Activated CD8-positive, alpha-beta memory T cell treated with anti-CD3 and anti-CD28 coated beads, Interleukin-2, amount 10 ng/mL, durations not matched to agents 7 days and 5 days (primary cell): ENCODE results near the gene BSN. TPM values are rescaled to one million over a fixed set of nuclear protein-coding genes. Genes with fewer than 3 reads are reported as not detected.
A peak's percentile ranks its signal among the peaks of the same experiment; 100 is the strongest.

ENCODE experiments used
- ATAC-seq: fragments of 150-1000 bp; cut with Tn5 transposase; one replicate; pipeline ENCODE4 v1.10.0; 2021; ENCODE audit warnings: moderate library complexity
- CTCF ChIA-PET: fragments of 350-600 bp; sonication (Branson Sonifier 250); formaldehyde crosslinking; loops from one replicate; lab custom pipeline; 2021; ENCODE audit warnings: antibody characterized with exemption; lab: Charles Lee
- DNase-seq: peaks from one replicate; pipeline ENCODE4 v3.0.0-alpha.2; 2020
- H3K27ac Mint-ChIP-seq: one replicate; pipeline ENCODE4 v1.8.0; 2021; ENCODE audit warnings: mild to moderate bottlenecking, mixed read lengths
- H3K27me3 Mint-ChIP-seq: one replicate; pipeline ENCODE4 v1.8.0; 2021; ENCODE audit warnings: mixed read lengths
- H3K36me3 Mint-ChIP-seq: one replicate; pipeline ENCODE4 v1.8.0; 2021; ENCODE audit warnings: mild to moderate bottlenecking, mixed read lengths
- H3K4me1 Mint-ChIP-seq: one replicate; pipeline ENCODE4 v1.8.0; 2021; ENCODE audit warnings: mixed read lengths
- H3K4me3 Mint-ChIP-seq: one replicate; pipeline ENCODE4 v1.8.0; 2021; ENCODE audit warnings: mild to moderate bottlenecking, moderate library complexity, mixed read lengths
- H3K9me3 Mint-ChIP-seq: one replicate; pipeline ENCODE4 v1.8.0; 2022; ENCODE audit warnings: low read depth, mixed read lengths
- total RNA-seq, 2 experiments: library from RNA; stranded (reverse); gene quantifications; one replicate each; pipeline ENCODE4 v1.2.3, GENCODE V29; 2021

Gene BSN
- total RNA-seq, 2 experiments from 2014 or later, result 0.12 TPM

- Mint-ChIP-seq H3K4me1 (no peaks in the 10 kb centered on the region), H3K9me3 (no peaks in the 10 kb centered on the region), H3K27ac (no peak overlapping the region), H3K36me3 (no peaks in the 10 kb centered on the region), H3K27me3 (no peaks in the 10 kb centered on the region), H3K4me3 (no peak overlapping the region)
- CTCF ChIA-PET, result interaction anchor here (0.9 to 6.0 kb wide), 4 partner anchors 14 to 128 kb away, joined by 3 to 33 read pairs (median 4); partner anchors contain the start of gene BSN
- ATAC-seq, result no peak
- no peak for DNase-seq
These were observed 103.1 kb downstream of the BSN start for GRCh38 chr3:49657208-49657915.

DNA sequence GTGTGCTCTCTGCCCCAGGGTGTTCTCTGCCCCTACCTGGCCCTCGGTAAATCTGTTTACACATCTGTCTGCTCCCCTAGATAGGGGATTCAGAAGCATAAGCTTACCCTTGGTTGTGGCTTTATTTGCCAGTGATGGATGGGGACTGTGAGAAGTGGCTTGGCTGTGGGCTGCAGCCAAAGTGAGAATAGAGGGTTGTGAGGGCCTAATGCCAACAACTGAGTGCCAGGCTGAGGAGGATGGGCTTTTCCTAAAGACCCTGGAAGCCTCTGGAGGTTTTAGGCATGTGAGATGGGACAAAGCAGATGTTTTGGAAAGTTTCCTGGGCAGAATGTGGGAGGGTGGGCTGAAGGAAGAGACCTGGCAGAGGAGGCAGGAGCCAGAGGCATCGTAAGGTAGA, 104.4 kb downstream of the BSN start:
- Mint-ChIP-seq H3K4me3 (no peak overlapping the region), H3K9me3 (no peaks in the 10 kb centered on the region)

GRCh38 chr3:49659756-49660155, 105.5 kb downstream of the BSN start:
- no peak for DNase-seq
- no peak for ATAC-seq
- Mint-ChIP-seq H3K4me3 (no peak overlapping the region), H3K9me3 (no peaks in the 10 kb centered on the region), H3K4me1 (no peaks in the 10 kb centered on the region), H3K36me3 (no peaks in the 10 kb centered on the region), H3K27ac (no peak overlapping the region), H3K27me3 (no peaks in the 10 kb centered on the region)
- CTCF ChIA-PET, result interaction anchor here (0.8 to 2.6 kb wide), 3 partner anchors 11 to 120 kb away, joined by 3 to 7 read pairs (median 5); partner anchors contain the start of gene AMIGO3

More for the DNA sequence above, 104.4 kb downstream of the BSN start:
- CTCF ChIA-PET, result interaction anchor here (6.0 kb wide), 1 partner anchor 119 kb away, joined by 33 read pairs; no protein-coding TSS in a partner anchor
- DNase-seq (no peak), ATAC-seq (no peak)
- no peaks in the 10 kb centered on the region for H3K27me3 Mint-ChIP-seq
- no peak overlapping the region for H3K27ac Mint-ChIP-seq
- no peaks in the 10 kb centered on the region for H3K4me1 Mint-ChIP-seq
- H3K36me3 Mint-ChIP-seq, result no peaks in the 10 kb centered on the region

- Mint-ChIP-seq H3K36me3 (no peaks in the 10 kb centered on the region), H3K9me3 (no peaks in the 10 kb centered on the region), H3K4me3 (no peak overlapping the region), H3K27me3 (no peaks in the 10 kb centered on the region), H3K4me1 (peaks cover 5% of the 10 kb centered on the region), H3K27ac (no peak overlapping the region)
- ATAC-seq (no peak), DNase-seq (no peak)
- CTCF ChIA-PET, result interaction anchor here (2.6 kb wide), 1 partner anchor 122 kb away, joined by 7 read pairs; no protein-coding TSS in a partner anchor
These were observed 107.0 kb downstream of the BSN start for GRCh38 chr3:49661281-49661680.

DNA sequence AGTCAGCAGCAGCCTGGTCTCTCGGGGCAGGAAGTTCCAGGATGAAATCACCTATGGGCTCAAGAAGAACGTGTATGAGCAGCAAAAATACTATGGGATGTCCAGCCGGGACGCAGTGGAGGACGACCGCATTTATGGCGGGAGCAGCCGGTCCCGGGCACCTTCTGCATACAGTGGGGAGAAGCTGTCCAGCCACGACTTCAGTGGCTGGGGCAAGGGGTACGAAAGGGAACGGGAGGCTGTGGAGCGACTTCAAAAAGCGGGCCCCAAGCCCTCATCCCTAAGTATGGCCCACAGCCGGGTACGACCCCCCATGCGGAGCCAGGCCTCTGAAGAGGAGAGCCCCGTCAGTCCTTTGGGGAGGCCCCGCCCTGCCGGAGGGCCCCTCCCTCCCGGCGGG, 107.7 kb downstream of the BSN start:
- Mint-ChIP-seq H3K4me1 (peaks cover 5% of the 10 kb centered on the region), H3K27ac (no peak overlapping the region), H3K36me3 (no peaks in the 10 kb centered on the region), H3K4me3 (no peak overlapping the region), H3K9me3 (no peaks in the 10 kb centered on the region), H3K27me3 (no peaks in the 10 kb centered on the region)
- ATAC-seq (no peak), DNase-seq (no peak)
- CTCF ChIA-PET, result interaction anchor here (3.1 kb wide), 1 partner anchor 122 kb away, joined by 13 read pairs; no protein-coding TSS in a partner anchor

DNA sequence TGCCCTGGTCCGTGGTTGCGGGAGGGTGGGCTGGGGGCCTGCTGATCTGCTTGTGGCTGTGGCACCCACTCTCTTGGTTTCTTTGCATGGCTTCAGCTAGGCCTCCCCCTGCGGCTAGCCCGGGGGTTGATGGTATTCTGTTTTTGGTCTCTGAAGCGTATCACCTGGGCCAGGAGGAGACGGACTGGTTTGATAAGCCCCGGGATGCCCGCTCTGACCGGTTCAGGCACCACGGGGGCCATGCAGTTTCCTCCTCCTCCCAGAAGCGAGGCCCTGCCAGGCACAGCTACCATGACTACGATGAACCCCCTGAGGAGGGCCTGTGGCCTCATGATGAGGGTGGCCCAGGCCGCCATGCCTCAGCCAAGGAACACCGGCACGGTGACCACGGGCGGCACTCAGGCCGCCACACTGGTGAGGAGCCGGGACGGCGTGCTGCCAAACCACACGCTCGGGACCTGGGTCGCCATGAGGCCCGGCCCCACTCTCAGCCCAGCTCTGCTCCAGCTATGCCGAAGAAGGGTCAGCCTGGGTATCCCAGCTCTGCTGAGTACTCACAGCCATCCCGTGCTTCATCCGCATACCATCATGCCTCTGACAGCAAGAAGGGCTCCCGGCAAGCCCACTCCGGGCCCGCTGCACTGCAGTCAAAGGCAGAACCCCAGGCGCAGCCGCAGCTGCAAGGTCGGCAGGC, 108.6 kb downstream of the BSN start:
- no peak overlapping the region for H3K27ac Mint-ChIP-seq
- H3K36me3 Mint-ChIP-seq, result no peaks in the 10 kb centered on the region
- H3K4me1 Mint-ChIP-seq, result peaks cover 5% of the 10 kb centered on the region
- no peaks in the 10 kb centered on the region for H3K9me3 Mint-ChIP-seq
- no peak overlapping the region for H3K4me3 Mint-ChIP-seq
- ATAC-seq, result no peak
- no peak for DNase-seq
- H3K27me3 Mint-ChIP-seq, result no peaks in the 10 kb centered on the region
- CTCF ChIA-PET, result interaction anchor here (1.4 to 3.1 kb wide), 2 partner anchors 8 to 123 kb away, joined by 3 to 13 read pairs; no protein-coding TSS in a partner anchor

- Mint-ChIP-seq H3K4me1 (peaks cover 5% of the 10 kb centered on the region), H3K4me3 (no peak overlapping the region), H3K27me3 (no peaks in the 10 kb centered on the region), H3K9me3 (no peaks in the 10 kb centered on the region), H3K36me3 (no peaks in the 10 kb centered on the region), H3K27ac (no peak overlapping the region)
- no peak for ATAC-seq
- DNase-seq, result no peak
- CTCF ChIA-PET, result interaction anchor here (1.4 to 3.1 kb wide), 2 partner anchors 7 to 124 kb away, joined by 3 to 13 read pairs; no protein-coding TSS in a partner anchor
These were observed 109.6 kb downstream of the BSN start for GRCh38 chr3:49663831-49664230.

DNA sequence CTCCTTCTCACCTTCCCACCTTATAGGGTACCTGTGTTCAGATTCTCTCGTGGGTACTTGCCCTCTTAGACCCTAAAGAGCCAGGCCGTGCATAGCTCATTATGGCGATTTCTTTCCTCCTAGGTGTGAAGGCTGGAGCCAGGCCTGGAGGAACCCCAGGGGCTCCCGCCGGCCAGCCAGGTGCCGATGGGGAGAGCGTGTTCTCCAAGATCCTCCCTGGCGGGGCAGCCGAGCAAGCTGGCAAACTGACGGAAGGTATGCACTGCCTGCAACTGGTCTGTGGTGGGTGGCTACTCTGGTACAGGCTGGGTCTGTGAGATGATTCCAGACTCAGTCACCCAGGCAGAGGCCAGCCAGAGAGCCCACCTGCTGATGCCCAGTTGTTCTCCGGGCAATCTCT, 110.0 kb downstream of the BSN start:
- CTCF ChIA-PET, result interaction anchor here (0.5 to 3.1 kb wide), 2 partner anchors 125 to 186 kb away, joined by 5 to 13 read pairs; no protein-coding TSS in a partner anchor
- ATAC-seq (no peak), DNase-seq (no peak)
- Mint-ChIP-seq H3K4me3 (no peak overlapping the region), H3K27me3 (no peaks in the 10 kb centered on the region), H3K4me1 (peaks cover 5% of the 10 kb centered on the region), H3K27ac (no peak overlapping the region), H3K36me3 (no peaks in the 10 kb centered on the region), H3K9me3 (no peaks in the 10 kb centered on the region)

GRCh38 chr3:49665822-49666519, 111.7 kb downstream of the BSN start:
- DNase-seq (no peak), ATAC-seq (peak; percentile 28)
- Mint-ChIP-seq H3K27ac (no peak overlapping the region), H3K36me3 (no peaks in the 10 kb centered on the region), H3K4me3 (no peak overlapping the region), H3K9me3 (no peaks in the 10 kb centered on the region), H3K4me1 (peaks cover 5% of the 10 kb centered on the region), H3K27me3 (no peaks in the 10 kb centered on the region)
- CTCF ChIA-PET, result interaction anchor here (1.2 to 2.9 kb wide), 2 partner anchors 126 to 173 kb away, joined by 5 to 22 read pairs; no protein-coding TSS in a partner anchor

GRCh38 chr3:49666592-49666991, 112.3 kb downstream of the BSN start:
- no peaks in the 10 kb centered on the region for H3K9me3 Mint-ChIP-seq
- CTCF ChIA-PET, result interaction anchor here (2.9 kb wide), 1 partner anchor 127 kb away, joined by 22 read pairs; no protein-coding TSS in a partner anchor
- no peaks in the 10 kb centered on the region for H3K27me3 Mint-ChIP-seq
- H3K4me3 Mint-ChIP-seq, result no peak overlapping the region
- DNase-seq (no peak), ATAC-seq (no peak)
- H3K4me1 Mint-ChIP-seq, result peaks cover 5% of the 10 kb centered on the region
- H3K36me3 Mint-ChIP-seq, result no peaks in the 10 kb centered on the region
- no peak overlapping the region for H3K27ac Mint-ChIP-seq

DNA sequence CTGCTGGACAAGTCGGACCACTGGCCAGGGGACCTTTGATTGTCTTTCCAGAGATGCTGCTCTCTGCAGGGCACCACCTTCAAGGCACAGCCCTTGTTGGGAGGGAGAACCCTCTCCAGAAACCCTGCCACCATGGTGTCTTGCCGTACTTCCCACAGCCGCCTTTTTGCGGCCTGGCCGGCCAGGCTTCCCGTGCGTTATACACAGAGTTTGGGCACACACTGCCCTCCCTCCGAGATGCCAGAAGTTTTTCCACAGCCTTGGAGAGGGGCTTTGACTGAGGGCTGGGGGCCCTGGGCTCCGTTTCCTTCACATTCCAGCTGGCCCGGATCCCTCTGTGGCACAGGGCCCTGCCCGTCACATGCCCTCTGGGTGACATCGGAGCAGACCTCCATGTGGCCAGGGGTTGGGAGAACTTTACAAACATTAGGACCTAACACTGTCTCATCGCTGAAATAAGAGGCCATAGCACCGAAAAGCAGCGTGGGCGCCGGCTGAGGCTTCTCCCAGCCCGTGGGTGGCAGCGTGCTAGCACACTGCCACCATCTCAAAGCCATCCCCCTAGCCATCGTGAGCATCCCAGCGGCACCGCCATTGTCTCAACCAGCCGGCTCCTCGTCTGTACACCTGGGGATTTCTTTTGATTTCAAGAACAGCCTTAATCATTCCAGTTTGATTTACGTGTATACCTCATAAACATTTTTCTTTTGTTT, 113.6 kb downstream of the BSN start:
- CTCF ChIA-PET, result interaction anchor here (0.6 to 2.9 kb wide), 2 partner anchors 128 to 160 kb away, joined by 3 to 22 read pairs; no protein-coding TSS in a partner anchor
- no peak overlapping the region for H3K4me3 Mint-ChIP-seq
- ATAC-seq (no peak), DNase-seq (no peak)
- H3K36me3 Mint-ChIP-seq, result no peaks in the 10 kb centered on the region
- H3K27ac Mint-ChIP-seq, result no peak overlapping the region
- H3K9me3 Mint-ChIP-seq, result no peaks in the 10 kb centered on the region
- peaks cover 11% of the 10 kb centered on the region for H3K4me1 Mint-ChIP-seq
- H3K27me3 Mint-ChIP-seq, result no peaks in the 10 kb centered on the region

DNA sequence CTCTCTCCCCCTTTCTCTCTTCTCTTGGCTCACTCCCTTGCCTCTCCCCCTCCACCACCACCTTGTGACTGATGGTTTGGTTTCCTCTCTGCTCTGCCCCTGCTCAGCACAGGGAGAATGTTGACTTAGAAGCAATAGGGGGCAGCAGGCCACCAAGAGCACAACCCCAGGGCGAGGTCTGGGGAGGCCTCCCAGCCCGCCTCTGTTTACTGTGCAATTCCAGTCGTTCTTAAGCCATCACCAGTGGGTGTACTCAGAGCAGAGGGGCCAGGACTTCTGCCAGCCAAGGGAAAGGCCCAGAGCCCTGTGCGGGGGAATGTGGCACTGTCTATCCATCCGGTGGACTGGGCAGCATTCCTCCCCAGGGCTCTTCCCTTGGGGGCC, 114.1 kb downstream of the BSN start:
- no peak overlapping the region for H3K4me3 Mint-ChIP-seq
- DNase-seq (no peak), ATAC-seq (no peak)
- CTCF ChIA-PET, result interaction anchor here (0.6 to 5.4 kb wide), 2 partner anchors 130 to 159 kb away, joined by 3 to 272 read pairs; no protein-coding TSS in a partner anchor
- no peaks in the 10 kb centered on the region for H3K9me3 Mint-ChIP-seq
- peaks cover 15% of the 10 kb centered on the region for H3K4me1 Mint-ChIP-seq
- no peak overlapping the region for H3K27ac Mint-ChIP-seq
- no peaks in the 10 kb centered on the region for H3K36me3 Mint-ChIP-seq
- no peaks in the 10 kb centered on the region for H3K27me3 Mint-ChIP-seq
